Upper lobe of left lung (tissue), 4 donors: Measurements from ENCODE around the gene NIPBL.

Experiments used
- CTCF ChIP-seq, 6 experiments: fragments of 450-650 bp in 4 of 6; fragments of 200-600 bp in 2 of 6; sonication (generic) in 2 of 6; IDR thresholded peaks; one replicate each; pipeline ENCODE4 v1.5.1; 2016 to 2019; ENCODE audit warnings: antibody characterized with exemption in 6 of 6
- EP300 ChIP-seq, 4 donors: sonication (generic); formaldehyde crosslinking; IDR thresholded peaks; one replicate each; pipeline ENCODE4 v1.5.1; 2017; ENCODE audit warnings: antibody characterized with exemption in 4 of 4, control low read depth in 2 of 4

GRCh38 chr5:37060030-37060429, 183.5 kb downstream of the NIPBL start:
- TF ChIP-seq CTCF (IDR thresholded peaks at IDR 0.05) (no peak), EP300 (IDR thresholded peaks at IDR 0.05) (no peak)
